CD14-positive monocyte (primary cell): ENCODE measurements around the gene PCGF5. TPM values are rescaled to one million over a fixed set of nuclear protein-coding genes. Genes with fewer than 3 reads are reported as not detected.

ENCODE experiments used
- DNase-seq, 3 donors: peaks; one replicate each; pipeline ENCODE4 v3.0.0-alpha.2; 2011 to 2022
- H2AFZ ChIP-seq: 2 replicates; pipeline ENCODE4 v1.6.0; 2012; ENCODE audit warnings: mild to moderate bottlenecking, low read depth, low read length, inconsistent platforms; ENCODE audit not compliant: insufficient read depth, poor library complexity, severe bottlenecking
- H3K27ac ChIP-seq, 2 donors: 1 replicate in 1 of 2; 2 replicates in 1 of 2; pipeline ENCODE4 v1.5.1; 2012 to 2013; ENCODE audit warnings: low read length in 2 of 2, control low read depth in 1 of 2, inconsistent platforms in 1 of 2, low read depth in 1 of 2, mild to moderate bottlenecking in 1 of 2
- H3K27me3 ChIP-seq, 2 donors: one replicate each; pipeline versions ENCODE4 v1.6.0 to v1.6.1; 2011 to 2013; ENCODE audit warnings: low read length in 2 of 2; ENCODE audit not compliant: control insufficient read depth in 2 of 2, insufficient read depth in 2 of 2
- H3K36me3 ChIP-seq, 2 donors: replicated peaks in 1 of 2; 1 replicate in 1 of 2; 2 replicates in 1 of 2; pipeline versions ENCODE4 v1.5.1 to v1.6.1; 2012 to 2013; ENCODE audit warnings: low read length in 2 of 2, control low read depth in 1 of 2, inconsistent platforms in 1 of 2, mild to moderate bottlenecking in 1 of 2; ENCODE audit not compliant: insufficient read depth in 2 of 2, control insufficient read depth in 1 of 2
- H3K4me1 ChIP-seq, 2 donors: 1 replicate in 1 of 2; 2 replicates in 1 of 2; pipeline versions ENCODE4 v1.5.1 to v1.6.1; 2012 to 2013; ENCODE audit warnings: low read length in 2 of 2, control low read depth in 1 of 2, inconsistent platforms in 1 of 2, mild to moderate bottlenecking in 1 of 2, moderate library complexity in 1 of 2; ENCODE audit not compliant: insufficient read depth in 2 of 2, control insufficient read depth in 1 of 2
- H3K4me2 ChIP-seq: replicated peaks from 2 replicates; pipeline ENCODE3; 2012; ENCODE audit warnings: low read length, moderate library complexity, mild to moderate bottlenecking; ENCODE audit not compliant: poor library complexity, severe bottlenecking; ENCODE audit errors: extremely low read depth
- H3K4me3 ChIP-seq, 3 experiments: fragments of 200-600 bp in 1 of 3; sonication (generic) in 1 of 3; replicated peaks in 1 of 3; 1 replicate in 2 of 3; 2 replicates in 1 of 3; pipeline ENCODE4 v1.5.1; 2011 to 2013; ENCODE audit warnings: low read length in 3 of 3, mild to moderate bottlenecking in 3 of 3, control low read depth in 2 of 3, low read depth in 2 of 3, inconsistent platforms in 1 of 3, moderate library complexity in 1 of 3
- H3K79me2 ChIP-seq: 2 replicates; pipeline ENCODE4 v1.6.0; 2012; ENCODE audit warnings: mild to moderate bottlenecking, control low read depth, inconsistent platforms, low read length, moderate library complexity; ENCODE audit not compliant: insufficient read depth
- H3K9ac ChIP-seq: 2 replicates; pipeline ENCODE4 v1.6.0; 2017; ENCODE audit warnings: low read length, mild to moderate bottlenecking; ENCODE audit not compliant: insufficient read depth, poor library complexity, severe bottlenecking
- H3K9me3 ChIP-seq, 2 donors: replicated peaks in 1 of 2; 1 replicate in 1 of 2; 2 replicates in 1 of 2; pipeline versions ENCODE4 v1.5.1 to v1.6.1; 2012 to 2013; ENCODE audit warnings: low read length in 2 of 2, control low read depth in 1 of 2; ENCODE audit not compliant: control insufficient read depth in 1 of 2, insufficient read depth in 1 of 2
- H4K20me1 ChIP-seq: 2 replicates; pipeline ENCODE4 v1.6.0; 2012; ENCODE audit warnings: mild to moderate bottlenecking, low read length, control low read depth, moderate library complexity; ENCODE audit not compliant: insufficient read depth
- H3K27ac Mint-ChIP-seq, 7 donors: one replicate each; pipeline ENCODE4 v1.8.0; 2020; ENCODE audit warnings: mild to moderate bottlenecking in 7 of 7, mixed read lengths in 7 of 7, moderate library complexity in 6 of 7, inconsistent platforms in 2 of 7
- H3K27me3 Mint-ChIP-seq, 3 donors: one replicate each; pipeline ENCODE4 v1.8.0; 2021 to 2022; ENCODE audit warnings: low read depth in 3 of 3, mild to moderate bottlenecking in 3 of 3, mixed read lengths in 3 of 3, moderate library complexity in 3 of 3, inconsistent platforms in 1 of 3
- H3K36me3 Mint-ChIP-seq, 2 donors: one replicate each; pipeline ENCODE4 v1.8.0; 2020; ENCODE audit warnings: mixed read lengths in 2 of 2, inconsistent platforms in 1 of 2, mild to moderate bottlenecking in 1 of 2
- H3K4me1 Mint-ChIP-seq: one replicate; pipeline ENCODE4 v1.8.0; 2020; ENCODE audit warnings: mild to moderate bottlenecking, mixed read lengths
- H3K4me3 Mint-ChIP-seq, 2 donors: one replicate each; pipeline ENCODE4 v1.8.0; 2020; ENCODE audit warnings: mild to moderate bottlenecking in 2 of 2, mixed read lengths in 2 of 2, moderate library complexity in 1 of 2
- H3K9me3 Mint-ChIP-seq, 7 donors: one replicate each; pipeline ENCODE4 v1.8.0; 2020 to 2022; ENCODE audit warnings: mixed read lengths in 7 of 7, mild to moderate bottlenecking in 6 of 7, moderate library complexity in 6 of 7, inconsistent platforms in 2 of 7
- WGBS: methylation state at CpG from one replicate; pipeline ENCODE4 v1.1.5; 2013; ENCODE audit warnings: missing lambda C conversion rate; ENCODE audit not compliant: insufficient coverage; 5-methylcytosine and 5-hydroxymethylcytosine counted together
- intact Hi-C, 2 donors: fragments of 100-400 bp; cut with micrococcal nuclease; formaldehyde crosslinking; loops; one replicate each; pipeline versions ENCODE4 v1.15.0 to v1.15.1; 2023
- polyA plus RNA-seq, 3 donors: library from polyadenylated mRNA; depleted of rRNA in 1 of 3; unstranded in 2 of 3; stranded (reverse) in 1 of 3; fragments of 300-500 nt in 2 of 3; fragments of >200 nt in 1 of 3; fragmentation: Illumina TruSeq in 2 of 3; gene quantifications; 1 replicate in 2 of 3; 2 replicates in 1 of 3; pipeline ENCODE4 v1.2.3, GENCODE V29; 2012 to 2021
- TF ChIP-seq, protein P1 (sequence below): fragments of 200-600 bp; IDR thresholded peaks from one replicate; pipeline ENCODE4 v1.8.0; 2022; ENCODE audit warnings: antibody characterized with exemption, mild to moderate bottlenecking

Gene PCGF5
- polyA plus RNA-seq, 3 donors: 55.2 to 80.3 (median 58.7) TPM

DNA sequence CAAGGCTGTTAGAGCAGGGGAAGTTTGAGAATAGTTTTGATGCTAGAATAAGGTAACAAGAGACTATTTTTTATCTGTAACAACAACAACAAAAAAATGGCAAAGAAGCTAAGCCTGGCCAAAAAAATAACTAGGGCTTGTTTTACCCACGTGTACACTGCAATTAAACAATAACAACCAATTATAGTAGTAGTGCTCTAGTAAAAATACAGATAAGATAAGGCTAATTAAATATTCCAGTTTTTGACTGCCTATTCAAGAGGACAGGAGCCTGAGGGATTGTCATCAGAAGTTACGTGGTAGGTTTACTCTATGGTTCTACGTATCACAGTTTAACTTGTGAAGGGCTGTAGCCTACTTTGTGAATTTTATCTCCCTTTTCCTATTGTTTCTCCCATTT lies 29.2 kb downstream of the PCGF5 start:
- Histone ChIP-seq H3K27ac (no peak overlapping the region), H3K36me3 (peaks cover 27 to 57% of the 10 kb centered on the region in 2 donors), H3K4me2 (no peak overlapping the region), H2AFZ (no peak overlapping the region), H4K20me1 (peaks cover 6% of the 10 kb centered on the region), H3K4me1 (peaks cover 0 to 6% of the 10 kb centered on the region in 2 donors), H3K9ac (no peak overlapping the region), H3K9me3 (no peaks in the 10 kb centered on the region), H3K79me2 (no peaks in the 10 kb centered on the region), H3K4me3 (no peak overlapping the region), H3K27me3 (no peaks in the 10 kb centered on the region)
- peaks cover 38 to 40% of the 10 kb centered on the region in 2 donors for H3K36me3 Mint-ChIP-seq
- H3K4me3 Mint-ChIP-seq: no peak overlapping the region
- no peak overlapping the region for H3K27ac Mint-ChIP-seq
- TF ChIP-seq, protein P1, sequence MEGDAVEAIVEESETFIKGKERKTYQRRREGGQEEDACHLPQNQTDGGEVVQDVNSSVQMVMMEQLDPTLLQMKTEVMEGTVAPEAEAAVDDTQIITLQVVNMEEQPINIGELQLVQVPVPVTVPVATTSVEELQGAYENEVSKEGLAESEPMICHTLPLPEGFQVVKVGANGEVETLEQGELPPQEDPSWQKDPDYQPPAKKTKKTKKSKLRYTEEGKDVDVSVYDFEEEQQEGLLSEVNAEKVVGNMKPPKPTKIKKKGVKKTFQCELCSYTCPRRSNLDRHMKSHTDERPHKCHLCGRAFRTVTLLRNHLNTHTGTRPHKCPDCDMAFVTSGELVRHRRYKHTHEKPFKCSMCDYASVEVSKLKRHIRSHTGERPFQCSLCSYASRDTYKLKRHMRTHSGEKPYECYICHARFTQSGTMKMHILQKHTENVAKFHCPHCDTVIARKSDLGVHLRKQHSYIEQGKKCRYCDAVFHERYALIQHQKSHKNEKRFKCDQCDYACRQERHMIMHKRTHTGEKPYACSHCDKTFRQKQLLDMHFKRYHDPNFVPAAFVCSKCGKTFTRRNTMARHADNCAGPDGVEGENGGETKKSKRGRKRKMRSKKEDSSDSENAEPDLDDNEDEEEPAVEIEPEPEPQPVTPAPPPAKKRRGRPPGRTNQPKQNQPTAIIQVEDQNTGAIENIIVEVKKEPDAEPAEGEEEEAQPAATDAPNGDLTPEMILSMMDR: no peak
- intact Hi-C loops: loop anchor here (2.0 to 10.0 kb wide), 3 partner anchors 243 to 335 kb away; no protein-coding TSS in a partner anchor
- H3K4me1 Mint-ChIP-seq: no peaks in the 10 kb centered on the region
- H3K27me3 Mint-ChIP-seq: no peaks in the 10 kb centered on the region
- WGBS: no CpG with 5 or more reads among the region's 3 CpGs
- no peak for DNase-seq
- peaks cover 0 to 1% (median 0%) of the 10 kb centered on the region in 7 donors for H3K9me3 Mint-ChIP-seq

DNA sequence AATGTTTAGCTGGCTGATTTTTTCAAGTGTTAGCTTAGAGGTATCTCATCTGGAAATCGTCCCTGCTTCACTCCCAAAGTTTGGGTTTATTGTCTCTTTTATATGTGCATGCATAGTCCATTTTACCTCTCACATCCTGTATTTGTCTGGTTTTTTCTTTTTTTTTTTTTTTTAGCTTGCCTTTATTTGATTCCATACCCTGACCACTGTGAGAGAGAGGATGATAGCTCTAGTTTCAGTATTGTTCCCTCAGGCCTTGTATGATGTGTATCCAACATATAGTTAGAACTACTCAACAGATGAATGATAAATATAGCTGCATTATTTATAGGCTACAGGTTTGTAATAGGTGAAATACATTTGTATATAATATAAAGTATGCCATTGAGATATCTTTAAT lies 29.9 kb downstream of the PCGF5 start:
- no peak for DNase-seq
- H3K36me3 ChIP-seq: peaks cover 34 to 63% of the 10 kb centered on the region in 2 donors
- H3K27me3 ChIP-seq: no peaks in the 10 kb centered on the region
- no CpG with 5 or more reads among the region's 1 CpG for WGBS
- no peak overlapping the region for H3K9ac ChIP-seq
- H2AFZ ChIP-seq: no peak overlapping the region
- H3K27ac Mint-ChIP-seq: no peak overlapping the region
- peaks cover 6% of the 10 kb centered on the region for H4K20me1 ChIP-seq
- peaks cover 42 to 45% of the 10 kb centered on the region in 2 donors for H3K36me3 Mint-ChIP-seq
- H3K4me1 Mint-ChIP-seq: no peaks in the 10 kb centered on the region
- TF ChIP-seq, protein P1: no peak
- no peak overlapping the region for H3K4me3 ChIP-seq
- H3K27ac ChIP-seq: no peak overlapping the region
- H3K4me2 ChIP-seq: no peak overlapping the region
- no peaks in the 10 kb centered on the region for H3K79me2 ChIP-seq
- no peak overlapping the region for H3K4me3 Mint-ChIP-seq
- H3K9me3 Mint-ChIP-seq: peaks cover 0 to 1% (median 0%) of the 10 kb centered on the region in 7 donors
- H3K4me1 ChIP-seq: peaks cover 0 to 6% of the 10 kb centered on the region in 2 donors
- no peaks in the 10 kb centered on the region for H3K27me3 Mint-ChIP-seq
- intact Hi-C loops: loop anchor here (2.0 to 10.0 kb wide), 3 partner anchors 244 to 336 kb away; no protein-coding TSS in a partner anchor
- H3K9me3 ChIP-seq: no peaks in the 10 kb centered on the region
